ENCODE results near the gene HTT. TPM values are rescaled to one million over a fixed set of nuclear protein-coding genes. Genes with fewer than 3 reads are reported as not detected.
A peak's percentile ranks its signal among the peaks of the same experiment; 100 is the strongest.

HTT gene
- polyA plus RNA-seq, 2 of the 4 experiments (the other 2 are of a cell fraction) = 14.5 to 16.9 TPM

DNA sequence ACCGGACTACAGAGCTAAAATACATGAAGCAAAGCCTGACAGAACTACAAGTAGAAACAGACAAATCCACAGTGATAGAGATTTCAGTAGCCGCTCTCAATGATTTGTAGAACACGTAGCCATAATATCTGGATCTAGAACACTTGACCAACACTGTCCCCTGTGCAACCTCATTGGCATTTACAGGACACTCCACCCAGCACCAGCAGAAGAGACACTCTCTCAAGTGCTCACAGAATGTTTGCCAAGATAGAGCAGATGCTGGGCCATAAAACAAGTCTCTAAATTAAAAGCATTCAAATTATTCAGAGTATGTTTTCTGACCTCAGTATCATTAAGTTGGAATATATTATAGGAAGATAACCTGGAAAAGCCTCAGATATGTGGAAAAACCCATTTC is 21.7 kb downstream of the HTT start:
- ChIA-PET CTCF (interaction anchor here (2.8 kb wide), 1 partner anchor 11 kb away, joined by 15 read pairs; no protein-coding TSS in a partner anchor), POLR2A (no interaction called here)
- H3K4me1 ChIP-seq = no peaks in the 10 kb centered on the region
- H3K4me3 ChIP-seq = no peak overlapping the region
- no peak for DNase-seq (ENCODE audit: low read depth in 1 of 2, low spot score in 1 of 2)
- no peak for TF ChIP-seq CEBPB (IDR thresholded peaks at IDR 0.05)
- 93% methylated on average over 3 of the region's 3 CpGs for WGBS (ENCODE audit: missing lambda C conversion rate)
- H3K27ac ChIP-seq = no peak overlapping the region
- FAIRE-seq = no peak
- no peak overlapping the region for H3K4me2 ChIP-seq
- no peaks in the 10 kb centered on the region for H3K9me3 ChIP-seq
- ATAC-seq = no peak

DNA sequence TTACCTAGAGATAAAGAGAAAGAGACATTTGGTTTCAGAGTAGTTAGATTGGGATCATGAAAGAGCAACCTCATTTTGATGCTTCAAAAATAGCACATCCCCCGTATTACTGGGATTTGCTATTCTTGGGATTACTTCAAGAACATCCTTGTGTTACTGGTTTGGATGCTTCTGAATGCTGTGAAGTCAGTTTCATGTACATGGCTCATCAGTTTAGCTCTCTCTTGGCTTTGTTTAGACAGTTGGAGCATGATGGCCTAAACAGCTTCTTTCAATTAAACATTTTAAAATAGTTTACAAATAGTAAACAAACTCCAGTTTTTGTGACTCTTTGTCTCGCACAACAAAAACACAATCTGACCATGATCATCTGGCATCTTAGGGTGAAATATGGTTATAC is 23.9 kb downstream of the HTT start:
- Histone ChIP-seq H3K4me3 (no peak overlapping the region), H3K4me1 (no peaks in the 10 kb centered on the region), H3K27ac (no peak overlapping the region), H3K4me2 (no peak overlapping the region), H3K9me3 (no peaks in the 10 kb centered on the region)
- TF ChIP-seq CHD4 (IDR thresholded peaks at IDR 0.05; ENCODE audit: borderline replicate concordance) = no peak
- no peak for TF ChIP-seq JUNB (IDR thresholded peaks at IDR 0.05)
- WGBS (ENCODE audit: missing lambda C conversion rate) = 98% methylated on average over 2 of the region's 2 CpGs
- DNase-seq (ENCODE audit: low read depth in 1 of 2, low spot score in 1 of 2) = no peak
- ChIA-PET POLR2A (no interaction called here), CTCF (interaction anchor here (2.8 kb wide), 1 partner anchor 9 kb away, joined by 15 read pairs; no protein-coding TSS in a partner anchor)
- FAIRE-seq = no peak
- no peak for ATAC-seq

DNA sequence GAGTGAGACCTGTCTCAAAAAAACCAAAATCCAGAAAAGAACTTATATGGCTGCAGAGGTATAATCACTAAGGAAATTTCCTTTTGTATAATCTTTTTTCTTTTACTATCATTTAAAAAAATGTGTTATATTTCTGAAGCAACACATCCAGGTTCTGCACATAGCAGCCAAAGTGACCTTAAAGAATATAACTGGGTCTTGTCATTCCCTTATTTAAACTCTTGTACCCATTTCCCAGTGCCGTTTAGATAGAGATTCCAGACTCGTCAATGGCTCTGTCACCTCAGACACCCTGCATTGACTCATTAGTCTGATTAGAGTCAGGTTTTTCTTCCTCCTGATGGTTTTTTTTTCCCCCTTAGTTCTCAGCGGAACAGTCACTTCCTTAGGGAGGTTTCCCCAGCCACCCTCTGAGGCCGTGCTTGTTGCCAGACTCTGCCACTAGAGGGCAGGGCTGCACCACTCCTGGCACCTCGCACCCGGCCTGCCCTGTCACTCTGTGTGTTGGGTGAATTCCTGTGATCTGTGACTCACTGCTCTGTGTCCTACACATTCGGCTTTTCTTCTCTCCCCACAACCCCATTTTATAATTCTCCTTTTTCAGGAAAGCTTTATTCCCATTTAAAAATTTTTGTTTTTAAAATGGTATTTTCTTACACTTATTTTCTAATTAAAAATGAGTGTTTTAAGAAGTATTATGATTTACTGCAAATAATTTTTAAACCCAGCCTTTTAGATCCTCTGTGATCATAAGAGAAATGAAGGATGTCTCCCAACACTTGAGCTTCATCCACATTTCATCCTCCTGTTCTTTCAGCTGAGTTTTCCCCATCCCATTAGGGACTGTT is 32.1 kb downstream of the HTT start:
- ChIA-PET POLR2A (no interaction called here), CTCF (interaction anchor here (0.6 to 2.8 kb wide), 25 partner anchors 9 to 408 kb away, joined by 3 to 22 read pairs (median 4); partner anchors contain the start of gene HGFAC)
- 7% methylated on average over 7 of the region's 7 CpGs for WGBS (ENCODE audit: missing lambda C conversion rate)
- Histone ChIP-seq H3K4me3 (no peak overlapping the region), H3K4me1 (peaks cover 4% of the 10 kb centered on the region; the same call in 2 of the 3 replicates), H3K4me2 (0 out of 3 replicates have a peak overlapping the region, but pooled peaks have one; percentile 3), H3K9me3 (no peaks in the 10 kb centered on the region), H3K27ac (no peak overlapping the region)
- DNase-seq (ENCODE audit: low read depth in 1 of 2, low spot score in 1 of 2) (peak; percentile 76 to 90), FAIRE-seq (no peak), ATAC-seq (peak; percentile 100)
- TF ChIP-seq NR3C1 (IDR thresholded peaks at IDR 0.05) (no peak), ESRRA (IDR thresholded peaks at IDR 0.05; ENCODE audit: borderline replicate concordance, low read length) (no peak), FOSL2 (IDR thresholded peaks at IDR 0.05) (no peak), FOSL2 (CRISPR knock-in tag; IDR thresholded peaks at IDR 0.05) (peak; percentile 67), CHD2 (IDR thresholded peaks at IDR 0.05; ENCODE audit: low read length, partially characterized antibody) (no peak), TP53 (CRISPR knock-in tag; IDR thresholded peaks at IDR 0.05) (no peak), RFX5 (IDR thresholded peaks at IDR 0.05) (no peak), BHLHE40 (IDR thresholded peaks at IDR 0.05; ENCODE audit: low read depth, low read length) (no peak), MAFK (IDR thresholded peaks at IDR 0.05; ENCODE audit: partially characterized antibody) (no peak), CBX2 (IDR thresholded peaks at IDR 0.05; ENCODE audit: borderline replicate concordance, low read depth) (no peak), ZC3H11A (IDR thresholded peaks at IDR 0.05) (no peak), EHMT2 (IDR thresholded peaks at IDR 0.05; ENCODE audit: low read depth) (no peak), JUNB (IDR thresholded peaks at IDR 0.05) (no peak), FOSB (CRISPR knock-in tag; IDR thresholded peaks at IDR 0.05) (no peak), HDAC2 (IDR thresholded peaks at IDR 0.05) (no peak), KDM5A (IDR thresholded peaks at IDR 0.05) (no peak)
- TF ChIP-seq, protein P1, sequence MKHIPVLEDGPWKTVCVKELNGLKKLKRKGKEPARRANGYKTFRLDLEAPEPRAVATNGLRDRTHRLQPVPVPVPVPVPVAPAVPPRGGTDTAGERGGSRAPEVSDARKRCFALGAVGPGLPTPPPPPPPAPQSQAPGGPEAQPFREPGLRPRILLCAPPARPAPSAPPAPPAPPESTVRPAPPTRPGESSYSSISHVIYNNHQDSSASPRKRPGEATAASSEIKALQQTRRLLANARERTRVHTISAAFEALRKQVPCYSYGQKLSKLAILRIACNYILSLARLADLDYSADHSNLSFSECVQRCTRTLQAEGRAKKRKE (CRISPR knock-in tag; IDR thresholded peaks at IDR 0.05; ENCODE audit: low read depth) = no peak
- TF ChIP-seq, protein P2, sequence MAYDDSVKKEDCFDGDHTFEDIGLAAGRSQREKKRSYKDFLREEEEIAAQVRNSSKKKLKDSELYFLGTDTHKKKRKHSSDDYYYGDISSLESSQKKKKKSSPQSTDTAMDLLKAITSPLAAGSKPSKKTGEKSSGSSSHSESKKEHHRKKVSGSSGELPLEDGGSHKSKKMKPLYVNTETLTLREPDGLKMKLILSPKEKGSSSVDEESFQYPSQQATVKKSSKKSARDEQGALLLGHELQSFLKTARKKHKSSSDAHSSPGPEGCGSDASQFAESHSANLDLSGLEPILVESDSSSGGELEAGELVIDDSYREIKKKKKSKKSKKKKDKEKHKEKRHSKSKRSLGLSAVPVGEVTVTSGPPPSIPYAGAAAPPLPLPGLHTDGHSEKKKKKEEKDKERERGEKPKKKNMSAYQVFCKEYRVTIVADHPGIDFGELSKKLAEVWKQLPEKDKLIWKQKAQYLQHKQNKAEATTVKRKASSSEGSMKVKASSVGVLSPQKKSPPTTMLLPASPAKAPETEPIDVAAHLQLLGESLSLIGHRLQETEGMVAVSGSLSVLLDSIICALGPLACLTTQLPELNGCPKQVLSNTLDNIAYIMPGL (CRISPR knock-in tag; IDR thresholded peaks at IDR 0.05; ENCODE audit: borderline replicate concordance) = no peak
- TF ChIP-seq, protein P3, sequence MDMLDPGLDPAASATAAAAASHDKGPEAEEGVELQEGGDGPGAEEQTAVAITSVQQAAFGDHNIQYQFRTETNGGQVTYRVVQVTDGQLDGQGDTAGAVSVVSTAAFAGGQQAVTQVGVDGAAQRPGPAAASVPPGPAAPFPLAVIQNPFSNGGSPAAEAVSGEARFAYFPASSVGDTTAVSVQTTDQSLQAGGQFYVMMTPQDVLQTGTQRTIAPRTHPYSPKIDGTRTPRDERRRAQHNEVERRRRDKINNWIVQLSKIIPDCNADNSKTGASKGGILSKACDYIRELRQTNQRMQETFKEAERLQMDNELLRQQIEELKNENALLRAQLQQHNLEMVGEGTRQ (IDR thresholded peaks at IDR 0.05) = no peak
- TF ChIP-seq, protein P4, sequence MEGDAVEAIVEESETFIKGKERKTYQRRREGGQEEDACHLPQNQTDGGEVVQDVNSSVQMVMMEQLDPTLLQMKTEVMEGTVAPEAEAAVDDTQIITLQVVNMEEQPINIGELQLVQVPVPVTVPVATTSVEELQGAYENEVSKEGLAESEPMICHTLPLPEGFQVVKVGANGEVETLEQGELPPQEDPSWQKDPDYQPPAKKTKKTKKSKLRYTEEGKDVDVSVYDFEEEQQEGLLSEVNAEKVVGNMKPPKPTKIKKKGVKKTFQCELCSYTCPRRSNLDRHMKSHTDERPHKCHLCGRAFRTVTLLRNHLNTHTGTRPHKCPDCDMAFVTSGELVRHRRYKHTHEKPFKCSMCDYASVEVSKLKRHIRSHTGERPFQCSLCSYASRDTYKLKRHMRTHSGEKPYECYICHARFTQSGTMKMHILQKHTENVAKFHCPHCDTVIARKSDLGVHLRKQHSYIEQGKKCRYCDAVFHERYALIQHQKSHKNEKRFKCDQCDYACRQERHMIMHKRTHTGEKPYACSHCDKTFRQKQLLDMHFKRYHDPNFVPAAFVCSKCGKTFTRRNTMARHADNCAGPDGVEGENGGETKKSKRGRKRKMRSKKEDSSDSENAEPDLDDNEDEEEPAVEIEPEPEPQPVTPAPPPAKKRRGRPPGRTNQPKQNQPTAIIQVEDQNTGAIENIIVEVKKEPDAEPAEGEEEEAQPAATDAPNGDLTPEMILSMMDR (IDR thresholded peaks at IDR 0.05) = peak; percentile 75
- TF ChIP-seq, protein P5, sequence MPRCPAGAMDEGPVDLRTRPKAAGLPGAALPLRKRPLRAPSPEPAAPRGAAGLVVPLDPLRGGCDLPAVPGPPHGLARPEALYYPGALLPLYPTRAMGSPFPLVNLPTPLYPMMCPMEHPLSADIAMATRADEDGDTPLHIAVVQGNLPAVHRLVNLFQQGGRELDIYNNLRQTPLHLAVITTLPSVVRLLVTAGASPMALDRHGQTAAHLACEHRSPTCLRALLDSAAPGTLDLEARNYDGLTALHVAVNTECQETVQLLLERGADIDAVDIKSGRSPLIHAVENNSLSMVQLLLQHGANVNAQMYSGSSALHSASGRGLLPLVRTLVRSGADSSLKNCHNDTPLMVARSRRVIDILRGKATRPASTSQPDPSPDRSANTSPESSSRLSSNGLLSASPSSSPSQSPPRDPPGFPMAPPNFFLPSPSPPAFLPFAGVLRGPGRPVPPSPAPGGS (IDR thresholded peaks at IDR 0.05) = no peak
- TF ChIP-seq, protein P6, sequence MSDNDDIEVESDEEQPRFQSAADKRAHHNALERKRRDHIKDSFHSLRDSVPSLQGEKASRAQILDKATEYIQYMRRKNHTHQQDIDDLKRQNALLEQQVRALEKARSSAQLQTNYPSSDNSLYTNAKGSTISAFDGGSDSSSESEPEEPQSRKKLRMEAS (IDR thresholded peaks at IDR 0.05) = 0 out of 2 replicates have a peak, but pooled peaks have one; percentile 26
- TF ChIP-seq, protein P7, sequence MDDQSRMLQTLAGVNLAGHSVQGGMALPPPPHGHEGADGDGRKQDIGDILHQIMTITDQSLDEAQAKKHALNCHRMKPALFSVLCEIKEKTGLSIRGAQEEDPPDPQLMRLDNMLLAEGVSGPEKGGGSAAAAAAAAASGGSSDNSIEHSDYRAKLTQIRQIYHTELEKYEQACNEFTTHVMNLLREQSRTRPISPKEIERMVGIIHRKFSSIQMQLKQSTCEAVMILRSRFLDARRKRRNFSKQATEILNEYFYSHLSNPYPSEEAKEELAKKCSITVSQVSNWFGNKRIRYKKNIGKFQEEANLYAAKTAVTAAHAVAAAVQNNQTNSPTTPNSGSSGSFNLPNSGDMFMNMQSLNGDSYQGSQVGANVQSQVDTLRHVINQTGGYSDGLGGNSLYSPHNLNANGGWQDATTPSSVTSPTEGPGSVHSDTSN (IDR thresholded peaks at IDR 0.05) = no peak
